ENCODE data around the gene POLR2C. TPM values are rescaled to one million over a fixed set of nuclear protein-coding genes. Genes with fewer than 3 reads are reported as not detected.

The POLR2C gene
- total and polyA plus RNA-seq, 10 of the 15 experiments (the other 5 are each of a cell fraction or from before 2014, with no cell fraction given) = 26.9 to 93.0 (median 57.8) TPM

GRCh38 chr16:57516773-57517172, 54.3 kb downstream of the POLR2C start (continued):
- no peak for TF ChIP-seq SMC3 (IDR thresholded peaks at IDR 0.05; ENCODE audit: borderline replicate concordance, low read length)
- TF ChIP-seq IRF5 (IDR thresholded peaks at IDR 0.05; ENCODE audit: borderline replicate concordance) = no peak

- Histone ChIP-seq H4K20me1 (ENCODE audit: control insufficient read depth, insufficient read depth) (no peaks in the 10 kb centered on the region; the same call in 1 of the 2 replicates), H3K27ac (ENCODE audit: control insufficient read depth, insufficient read depth) (no peak overlapping the region), H2AFZ (ENCODE audit: control insufficient read depth, low read depth, low read length) (no peak overlapping the region), H3K4me2 (ENCODE audit: control insufficient read depth, insufficient read depth) (no peak overlapping the region), H3K9me3 (replicated peaks; ENCODE audit: control insufficient read depth, insufficient read depth, low read length) (no peaks in the 10 kb centered on the region), H3K4me1 (ENCODE audit: control insufficient read depth, insufficient read depth, low read length) (peaks cover 6% of the 10 kb centered on the region), H3K4me3 (no peak overlapping the region), H3K9ac (ENCODE audit: control insufficient read depth, insufficient read depth, low read length) (no peak overlapping the region), H3K36me3 (ENCODE audit: control insufficient read depth in 2 of 2, insufficient read depth in 2 of 2, low read length in 1 of 2) (peaks cover 0 to under 1% of the 10 kb centered on the region in 2 experiments; a peak in 2 of 4 replicates), H3K79me2 (ENCODE audit: control insufficient read depth, insufficient read depth, low read length) (no peaks in the 10 kb centered on the region), H3K27me3 (replicated peaks in 1 of 2; ENCODE audit: control insufficient read depth in 2 of 2, insufficient read depth in 2 of 2, low read length in 1 of 2) (no peaks in the 10 kb centered on the region)
- in situ Hi-C loops (cut with MboI) = loop anchor here (5.0 kb wide), 2 partner anchors 100 to 215 kb away; no protein-coding TSS in a partner anchor
- ChIA-PET RAD21 (ENCODE audit: unreplicated experiment) (interaction anchor here (1.0 to 5.1 kb wide), 3 partner anchors 30 to 100 kb away, joined by 3 to 49 read pairs (median 4); partner anchors contain the start of gene POLR2C), CTCF (interaction anchor here (0.8 to 6.0 kb wide), 7 partner anchors 10 to 97 kb away, joined by 3 to 174 read pairs (median 3); partner anchors contain the start of gene POLR2C), POLR2A (no interaction called here), SMC1A (ENCODE audit: uncharacterized antibody, unreplicated experiment) (interaction anchor here (1.0 to 6.1 kb wide), 7 partner anchors 10 to 100 kb away, joined by 3 to 51 read pairs (median 4); partner anchors contain the start of gene ADGRG5)
- no TSS peak for BruUV-seq (replicated peaks)
- intact Hi-C loops (cut with micrococcal nuclease; ENCODE audit: unreplicated experiment) = loop anchor here (5.0 kb wide), 1 partner anchor 55 kb away; the partner anchor contains the start of gene POLR2C
- no peak for TF ChIP-seq TAF1 (IDR thresholded peaks at IDR 0.05; ENCODE audit: borderline replicate concordance, low read depth, low read length)
- no peak for TF ChIP-seq BACH1 (IDR thresholded peaks at IDR 0.05; ENCODE audit: borderline replicate concordance)
- no peak for TF ChIP-seq STAT3 (IDR thresholded peaks at IDR 0.05; ENCODE audit: low read depth, low read length)
- ATAC-seq = no peak
- DNase-seq (ENCODE audit: low read depth, low spot score) = no peak
- 80% methylated on average over 28 of the region's 31 CpGs for WGBS (ENCODE audit: insufficient coverage, insufficient replicate concordance, low lambda C conversion rate, missing lambda C conversion rate)
- no peak for FAIRE-seq
These were observed 55.2 kb downstream of the POLR2C start for GRCh38 chr16:57517397-57518367.
